Measurements from ENCODE around the gene UBL7. TPM values are rescaled to one million over a fixed set of nuclear protein-coding genes. Genes with fewer than 3 reads are reported as not detected.

UBL7 gene
- total and polyA plus RNA-seq, 2 of the 8 experiments (the other 6 are each of a cell fraction or from before 2014, with no cell fraction given), result 71.5 to 183 TPM

GRCh38 chr15:74429781-74430400 is 31.1 kb downstream of the UBL7 start:
- Histone ChIP-seq H4K91ac (replicated peaks; ENCODE audit: insufficient read length, low read length) (no peak overlapping the region), H3K56ac (replicated peaks; ENCODE audit: insufficient read length, low read depth, low read length) (no peak overlapping the region), H3K14ac (ENCODE audit: insufficient read length) (no peak overlapping the region), H2BK20ac (ENCODE audit: low read length) (no peak overlapping the region), H3K23me2 (ENCODE audit: low read depth, low read length) (peaks cover 16% of the 10 kb centered on the region; the same call in 1 of the 2 replicates), H3K18ac (ENCODE audit: extremely low read depth, low read length) (no peak overlapping the region), H3K9ac (replicated peaks in 1 of 4; ENCODE audit: extremely low read depth in 1 of 4, low read depth in 3 of 4, low read length in 3 of 4) (no peak overlapping the region), H2AK5ac (ENCODE audit: low read depth, low read length) (no peak overlapping the region; the same call in 1 of the 2 replicates), H2AFZ (ENCODE audit: low read length) (no peak overlapping the region), H2BK15ac (ENCODE audit: low read length) (no peak overlapping the region), H3K36me3 (ENCODE audit: control insufficient read depth in 2 of 4, insufficient read depth in 4 of 4, low read length in 3 of 4) (no peaks in the 10 kb centered on the region), H2BK120ac (replicated peaks; ENCODE audit: low read depth, low read length) (no peak overlapping the region), H3K4ac (replicated peaks; ENCODE audit: insufficient read length, low read depth, low read length) (no peak overlapping the region), H3K27me3 (replicated peaks in 1 of 4; ENCODE audit: control insufficient read depth in 3 of 4, extremely low read depth in 1 of 4, insufficient read depth in 3 of 4, low read length in 3 of 4) (peaks cover 0 to 12% (median 10%) of the 10 kb centered on the region in 4 experiments; a peak in 5 of 7 replicates), H3K4me3 (ENCODE audit: extremely low read depth in 1 of 4, insufficient read depth in 2 of 4, low read depth in 3 of 4, low read length in 4 of 4) (no peak overlapping the region), H3K79me2 (ENCODE audit: control insufficient read depth in 1 of 2, insufficient read depth in 2 of 2, low read length in 2 of 2) (peaks cover 0 to 22% of the 10 kb centered on the region in 2 experiments; a peak in 2 of 4 replicates), H3K4me2 (ENCODE audit: insufficient read depth in 1 of 2, low read depth in 2 of 2, low read length in 2 of 2) (no peak overlapping the region), H3K9me3 (ENCODE audit: insufficient read depth in 2 of 2, low read depth in 1 of 2, low read length in 1 of 2) (no peaks in the 10 kb centered on the region), H4K5ac (ENCODE audit: insufficient read length, low read depth, low read length) (no peak overlapping the region), H2BK5ac (ENCODE audit: low read depth, low read length) (no peak overlapping the region), H4K20me1 (replicated peaks in 1 of 2; ENCODE audit: control insufficient read depth in 1 of 2, insufficient read depth in 2 of 2, low read length in 2 of 2) (peaks cover 10 to 22% of the 10 kb centered on the region in 2 experiments), H2BK12ac (ENCODE audit: low read depth, low read length) (no peak overlapping the region), H4K8ac (ENCODE audit: extremely low read depth, insufficient read depth, low read length) (no peak overlapping the region), H3K79me1 (ENCODE audit: low read depth, low read length) (peaks cover 3% of the 10 kb centered on the region), H3K4me1 (replicated peaks in 1 of 4; ENCODE audit: control insufficient read depth in 3 of 4, insufficient read depth in 4 of 4, low read length in 3 of 4) (peaks cover 0 to 12% (median 7%) of the 10 kb centered on the region in 4 experiments; a peak in 6 of 7 replicates), H3K27ac (ENCODE audit: low read depth, low read length) (no peak overlapping the region), H3K23ac (ENCODE audit: insufficient read length) (no peak overlapping the region)
- ChIA-PET CTCF (ENCODE audit: partially characterized antibody) (interaction anchor here (1.4 to 41.3 kb wide), 7 partner anchors 10 to 50 kb away, joined by 4 to 1311 read pairs (median 11); partner anchors contain the start of gene CYP11A1), POLR2A (ENCODE audit: partially characterized antibody) (interaction anchor here (0.9 kb wide), 1 partner anchor 332 kb away, joined by 3 read pairs; no protein-coding TSS in a partner anchor)
- 94% methylated on average over 6 of the region's 6 CpGs; no CpG with 5 or more reads in 1 of the 2 experiments for WGBS, 2 experiments (ENCODE audit: extremely low coverage in 1 of 2, insufficient coverage in 1 of 2, insufficient read length in 1 of 2, insufficient replicate concordance in 2 of 2, low coverage in 1 of 2, low lambda C conversion rate in 2 of 2, missing lambda C conversion rate in 1 of 2)
- no peak for DNase-seq (ENCODE audit: low read depth in 1 of 2, low spot score in 2 of 2)
- no peak for FAIRE-seq
- TF ChIP-seq SP1 (IDR thresholded peaks at IDR 0.05; ENCODE audit: low read depth, low read length) (no peak), BACH1 (IDR thresholded peaks at IDR 0.05; ENCODE audit: low read length) (no peak), KDM4A (IDR thresholded peaks at IDR 0.05; ENCODE audit: low read depth, low read length, severe bottlenecking) (no peak), EZH2 (IDR thresholded peaks at IDR 0.05; ENCODE audit: low read depth, low read length, severe bottlenecking) (no peak), CHD2 (IDR thresholded peaks at IDR 0.05; ENCODE audit: low read length) (no peak), HDAC6 (IDR thresholded peaks at IDR 0.05; ENCODE audit: low read depth, low read length) (no peak), FOSL1 (IDR thresholded peaks at IDR 0.05; ENCODE audit: insufficient read depth, low read depth, low read length) (no peak), KDM5A (IDR thresholded peaks at IDR 0.05; ENCODE audit: low read length) (no peak), TCF12 (IDR thresholded peaks at IDR 0.05; ENCODE audit: low read depth, low read length) (no peak), SIRT6 (IDR thresholded peaks at IDR 0.05; ENCODE audit: low read length) (no peak), TEAD4 (IDR thresholded peaks at IDR 0.05; ENCODE audit: low read depth, low read length) (no peak), CHD1 (IDR thresholded peaks at IDR 0.05; ENCODE audit: low read depth, low read length) (no peak), SAP30 (IDR thresholded peaks at IDR 0.05; ENCODE audit: insufficient read depth, insufficient replicate concordance, low read length) (no peak)

All from H1 (cell line).